ENCODE data around the gene ZNF697. TPM values are rescaled to one million over a fixed set of nuclear protein-coding genes. Genes with fewer than 3 reads are reported as not detected.

The ZNF697 gene
- total RNA-seq, 2 donors from 2014 or later, result 9.5 to 14.8 TPM

DNA sequence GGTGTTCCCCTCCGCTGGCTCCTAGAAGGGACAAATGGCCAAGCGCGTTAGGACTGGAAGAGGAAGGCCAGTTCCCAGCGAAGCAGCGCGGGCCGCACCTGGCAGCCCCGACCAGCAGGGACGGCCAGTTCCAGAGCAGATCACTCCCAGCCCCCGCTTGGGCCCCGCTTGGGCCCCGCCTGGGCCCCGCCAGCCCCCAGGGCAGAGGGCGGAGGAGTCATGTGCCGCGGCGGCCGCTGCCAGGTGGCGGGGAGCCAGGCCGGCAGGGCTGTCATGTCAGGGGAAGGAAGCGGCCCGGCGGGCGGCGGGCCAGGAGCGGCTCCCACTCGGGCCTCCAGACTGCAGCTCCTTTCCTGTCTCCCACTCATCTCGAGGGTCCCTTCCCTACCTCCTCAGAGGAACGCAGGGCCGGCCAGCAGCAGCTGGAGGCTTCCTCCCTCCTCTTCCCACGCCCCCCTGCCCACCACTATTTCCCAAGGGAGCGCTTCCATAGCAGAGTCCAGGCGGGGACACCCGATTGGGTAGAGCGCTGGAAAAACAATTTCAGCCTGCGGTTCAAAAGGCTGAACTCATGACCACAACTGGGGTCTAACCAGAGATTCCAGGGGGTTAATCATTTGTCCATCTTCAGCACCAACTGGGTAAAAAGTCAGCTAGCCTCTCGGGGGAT, 16.5 kb downstream of the ZNF697 start:
- H3K36me3 ChIP-seq, result no peaks in the 10 kb centered on the region
- peak overlapping the region; percentile 83 to 93 for H3K27ac ChIP-seq
- H3K9me3 ChIP-seq, result no peaks in the 10 kb centered on the region
- DNase-seq (ENCODE audit: low spot score), result peak; percentile 87
- TF ChIP-seq, protein P1, sequence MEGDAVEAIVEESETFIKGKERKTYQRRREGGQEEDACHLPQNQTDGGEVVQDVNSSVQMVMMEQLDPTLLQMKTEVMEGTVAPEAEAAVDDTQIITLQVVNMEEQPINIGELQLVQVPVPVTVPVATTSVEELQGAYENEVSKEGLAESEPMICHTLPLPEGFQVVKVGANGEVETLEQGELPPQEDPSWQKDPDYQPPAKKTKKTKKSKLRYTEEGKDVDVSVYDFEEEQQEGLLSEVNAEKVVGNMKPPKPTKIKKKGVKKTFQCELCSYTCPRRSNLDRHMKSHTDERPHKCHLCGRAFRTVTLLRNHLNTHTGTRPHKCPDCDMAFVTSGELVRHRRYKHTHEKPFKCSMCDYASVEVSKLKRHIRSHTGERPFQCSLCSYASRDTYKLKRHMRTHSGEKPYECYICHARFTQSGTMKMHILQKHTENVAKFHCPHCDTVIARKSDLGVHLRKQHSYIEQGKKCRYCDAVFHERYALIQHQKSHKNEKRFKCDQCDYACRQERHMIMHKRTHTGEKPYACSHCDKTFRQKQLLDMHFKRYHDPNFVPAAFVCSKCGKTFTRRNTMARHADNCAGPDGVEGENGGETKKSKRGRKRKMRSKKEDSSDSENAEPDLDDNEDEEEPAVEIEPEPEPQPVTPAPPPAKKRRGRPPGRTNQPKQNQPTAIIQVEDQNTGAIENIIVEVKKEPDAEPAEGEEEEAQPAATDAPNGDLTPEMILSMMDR (IDR thresholded peaks at IDR 0.05), result peak in 1 of 2 donors; percentile 16
- no peaks in the 10 kb centered on the region for H3K27me3 ChIP-seq
- H3K4me3 ChIP-seq, result peak overlapping the region; percentile 24 to 40
- H3K4me1 ChIP-seq, result peaks cover 0 to 92% of the 10 kb centered on the region in 2 donors

DNA sequence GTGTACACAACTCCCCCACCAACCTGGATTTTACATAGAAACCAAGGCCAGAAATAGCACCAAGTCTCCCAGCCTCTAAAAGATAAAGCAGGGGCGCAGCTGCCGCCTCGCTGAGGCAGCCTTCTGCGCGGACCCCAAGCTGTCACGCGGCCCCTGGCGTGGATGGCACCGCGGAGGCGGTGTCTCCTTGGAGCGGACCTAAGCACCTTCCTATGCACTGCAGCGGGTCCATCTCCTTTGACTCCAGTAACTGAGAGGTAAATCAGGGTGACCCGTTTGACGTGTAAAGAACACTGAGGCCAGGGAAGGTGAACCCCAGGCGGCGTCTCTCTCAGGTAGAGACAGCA, 17.0 kb downstream of the ZNF697 start:
- no peaks in the 10 kb centered on the region for H3K36me3 ChIP-seq
- TF ChIP-seq, protein P1 (IDR thresholded peaks at IDR 0.05), result no peak
- no peak for DNase-seq (ENCODE audit: low spot score)
- H3K27ac ChIP-seq, result peak overlapping the region; percentile 83 to 93
- H3K4me3 ChIP-seq, result peak overlapping the region; percentile 24 to 40
- H3K27me3 ChIP-seq, result no peaks in the 10 kb centered on the region
- H3K4me1 ChIP-seq, result peaks cover 0 to 92% of the 10 kb centered on the region in 2 donors
- no peaks in the 10 kb centered on the region for H3K9me3 ChIP-seq

DNA sequence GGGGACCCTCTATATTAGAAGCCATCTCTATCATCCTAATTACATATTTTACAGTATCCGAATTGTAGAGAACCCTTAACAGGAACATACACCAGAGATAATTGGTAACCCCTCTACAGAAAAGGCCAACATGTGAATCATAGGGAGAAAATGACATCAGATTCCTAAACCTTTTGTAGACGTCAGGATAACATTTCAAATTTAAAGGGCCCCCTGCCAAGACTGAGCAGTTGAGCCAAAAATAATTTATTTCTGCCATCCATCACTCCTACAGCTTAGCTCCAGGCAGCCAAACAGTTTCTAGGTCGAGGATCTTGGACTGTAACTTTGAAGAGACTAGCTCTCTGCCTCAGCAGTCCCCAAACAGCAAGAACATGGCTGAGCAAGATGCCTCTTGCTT, 21.2 kb downstream of the ZNF697 start:
- H3K27ac ChIP-seq, result peak overlapping the region; percentile 72 to 81
- no peaks in the 10 kb centered on the region for H3K9me3 ChIP-seq
- H3K27me3 ChIP-seq, result no peaks in the 10 kb centered on the region
- H3K36me3 ChIP-seq, result peaks cover 33% of the 10 kb centered on the region
- H3K4me1 ChIP-seq, result peaks cover 0 to 55% of the 10 kb centered on the region in 2 donors
- DNase-seq (ENCODE audit: low spot score), result no peak
- H3K4me3 ChIP-seq, result no peak overlapping the region
- TF ChIP-seq, protein P1 (IDR thresholded peaks at IDR 0.05), result no peak

DNA sequence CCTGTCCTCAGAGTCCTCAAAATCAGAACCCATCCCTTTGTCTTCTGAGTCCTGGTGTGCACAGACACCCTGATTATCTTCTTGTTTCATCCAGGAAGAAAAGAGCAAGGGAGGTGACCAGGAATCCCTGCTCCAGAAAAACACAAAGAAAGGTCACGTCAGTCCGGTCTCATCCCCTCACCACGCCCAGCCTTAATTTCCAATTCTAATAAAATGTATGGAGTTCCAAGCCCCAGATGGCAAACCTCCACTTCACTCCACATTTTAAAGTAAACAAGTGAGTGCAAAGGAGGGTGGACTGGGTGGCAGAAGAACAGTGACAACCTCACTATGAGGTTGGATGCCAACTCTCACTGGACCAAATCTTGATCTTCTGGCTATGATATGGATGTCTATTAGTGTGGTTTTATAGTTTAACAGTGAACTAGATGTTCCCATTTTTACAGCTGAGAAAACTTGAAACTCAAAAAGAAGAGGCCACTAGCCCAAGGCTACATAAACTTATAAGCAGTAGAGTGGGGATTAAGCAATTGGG, 22.0 kb downstream of the ZNF697 start:
- peaks cover 33% of the 10 kb centered on the region for H3K36me3 ChIP-seq
- H3K4me1 ChIP-seq, result peaks cover 0 to 49% of the 10 kb centered on the region in 2 donors
- DNase-seq (ENCODE audit: low spot score), result no peak
- peak overlapping the region in 1 of 2 donors; percentile 81 for H3K27ac ChIP-seq
- H3K9me3 ChIP-seq, result no peaks in the 10 kb centered on the region
- H3K27me3 ChIP-seq, result no peaks in the 10 kb centered on the region
- TF ChIP-seq, protein P1 (IDR thresholded peaks at IDR 0.05), result no peak
- H3K4me3 ChIP-seq, result no peak overlapping the region

DNA sequence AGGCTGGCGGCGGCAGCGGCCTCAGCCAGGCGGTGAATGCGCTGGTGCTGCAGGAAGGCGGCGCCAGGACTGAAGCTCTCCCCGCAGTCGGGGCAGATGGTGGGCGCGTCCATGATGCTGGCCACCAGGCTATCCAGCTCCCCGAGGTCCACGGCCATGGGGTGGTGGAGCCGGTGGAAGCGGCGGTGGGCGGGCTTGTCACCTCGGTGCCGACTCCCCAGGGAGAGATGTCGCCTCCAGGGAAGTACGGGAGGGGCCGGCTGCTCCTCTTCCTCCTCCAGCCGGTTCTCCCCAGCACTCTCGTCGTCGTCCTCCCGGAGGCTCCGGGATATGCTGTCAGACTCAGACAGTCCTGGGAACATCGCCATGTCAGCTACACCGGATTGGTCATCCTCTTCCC, 24.4 kb downstream of the ZNF697 start:
- Histone ChIP-seq H3K4me1 (peaks cover 0 to 35% of the 10 kb centered on the region in 2 donors), H3K36me3 (peaks cover 33% of the 10 kb centered on the region), H3K4me3 (no peak overlapping the region), H3K27me3 (no peaks in the 10 kb centered on the region), H3K27ac (peak overlapping the region in 1 of 2 donors; percentile 24), H3K9me3 (no peaks in the 10 kb centered on the region)
- TF ChIP-seq, protein P1 (IDR thresholded peaks at IDR 0.05), result no peak
- no peak for DNase-seq (ENCODE audit: low spot score)

DNA sequence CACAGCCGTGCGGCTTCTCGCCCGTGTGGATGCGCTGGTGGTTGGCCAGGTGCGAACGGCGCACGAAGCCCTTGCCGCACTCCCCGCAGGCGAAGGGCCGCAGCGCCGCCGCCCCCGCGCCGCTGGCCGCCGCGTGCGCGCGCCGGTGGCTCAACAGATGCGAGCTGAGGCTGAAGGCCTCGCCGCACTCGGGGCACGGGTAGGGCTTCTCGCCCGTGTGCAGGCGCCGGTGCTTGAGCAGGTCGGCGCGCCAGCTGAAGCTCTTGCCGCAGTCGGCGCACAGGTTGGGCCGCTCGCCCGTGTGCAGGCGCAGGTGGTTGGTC, 24.9 kb downstream of the ZNF697 start:
- H3K9me3 ChIP-seq, result no peaks in the 10 kb centered on the region
- no peak overlapping the region for H3K27ac ChIP-seq
- no peak for DNase-seq (ENCODE audit: low spot score)
- H3K4me1 ChIP-seq, result peaks cover 0 to 35% of the 10 kb centered on the region in 2 donors
- H3K36me3 ChIP-seq, result peaks cover 33% of the 10 kb centered on the region
- no peak overlapping the region for H3K4me3 ChIP-seq
- no peaks in the 10 kb centered on the region for H3K27me3 ChIP-seq
- TF ChIP-seq, protein P1 (IDR thresholded peaks at IDR 0.05), result no peak
